OCI-LY1 (cell line): Measurements from ENCODE around the gene TP73.

Experiments used
- H2AFZ ChIP-seq: fragments of 200-600 bp; sonication (generic), shearing (Covaris generic); 2 replicates; pipeline ENCODE4 v1.6.0; 2014; ENCODE audit warnings: antibody characterized with exemption, mild to moderate bottlenecking, low read length
- H3F3A ChIP-seq: fragments of 200-600 bp; sonication (generic), shearing (Covaris generic); 2 replicates; pipeline ENCODE4 v1.6.0; 2014; ENCODE audit warnings: mild to moderate bottlenecking, antibody characterized with exemption, low read length, moderate library complexity; ENCODE audit not compliant: insufficient read depth
- H3K27ac ChIP-seq: fragments of 200-600 bp; sonication (generic); 2 replicates; pipeline ENCODE4 v1.5.1; 2014; ENCODE audit warnings: low read length, mixed run types, mild to moderate bottlenecking, low read depth; ENCODE audit not compliant: poor library complexity, severe bottlenecking
- H3K27me3 ChIP-seq: fragments of 200-600 bp; sonication (generic); 2 replicates; pipeline ENCODE4 v1.6.0; 2014; ENCODE audit warnings: antibody characterized with exemption, mild to moderate bottlenecking, low read length, moderate library complexity; ENCODE audit not compliant: insufficient read depth
- H3K36me3 ChIP-seq: fragments of 200-600 bp; sonication (generic); 2 replicates; pipeline ENCODE4 v1.6.1; 2014; ENCODE audit warnings: mild to moderate bottlenecking, antibody characterized with exemption, low read length, moderate library complexity, mixed read lengths; ENCODE audit not compliant: insufficient read depth
- H3K4me1 ChIP-seq: fragments of 200-600 bp; sonication (generic); 2 replicates; pipeline ENCODE4 v1.5.1; 2014; ENCODE audit warnings: mild to moderate bottlenecking, low read length, moderate library complexity; ENCODE audit not compliant: insufficient read depth, severe bottlenecking
- H3K4me2 ChIP-seq: fragments of 200-600 bp; sonication (generic), shearing (Covaris generic); 2 replicates; pipeline ENCODE4 v1.6.1; 2014; ENCODE audit warnings: low read length
- H3K4me3 ChIP-seq: fragments of 200-600 bp; sonication (generic); 2 replicates; pipeline ENCODE4 v1.5.1; 2014; ENCODE audit warnings: low read length, low read depth, mild to moderate bottlenecking, mixed read lengths; ENCODE audit not compliant: poor library complexity, severe bottlenecking
- H3K79me2 ChIP-seq: fragments of 200-600 bp; shearing (Covaris generic); 2 replicates; pipeline ENCODE4 v1.6.1; 2016; ENCODE audit warnings: mixed run types, low read length, mixed read lengths; ENCODE audit not compliant: insufficient read depth
- H3K9ac ChIP-seq: fragments of 200-600 bp; sonication (generic), shearing (Covaris generic); 2 replicates; pipeline ENCODE4 v1.6.1; 2014; ENCODE audit warnings: mild to moderate bottlenecking, low read length, mixed read lengths
- H3K9me2 ChIP-seq: fragments of 200-600 bp; sonication (generic), shearing (Covaris generic); 2 replicates; pipeline ENCODE4 v1.6.1; 2014; ENCODE audit warnings: low read depth, mild to moderate bottlenecking, low read length, mixed read lengths
- H3K9me3 ChIP-seq: fragments of 200-600 bp; shearing (Covaris generic); 2 replicates; pipeline ENCODE4 v1.6.1; 2014; ENCODE audit warnings: low read length, mixed read lengths
- H4K20me1 ChIP-seq: fragments of 200-600 bp; sonication (generic), shearing (Covaris generic); 2 replicates; pipeline ENCODE4 v1.6.0; 2016; ENCODE audit warnings: mild to moderate bottlenecking, low read length; ENCODE audit not compliant: insufficient read depth
- CTCF ChIP-seq: fragments of 200-600 bp; sonication (generic), shearing (Covaris generic); IDR thresholded peaks from 2 replicates; pipeline ENCODE4 v1.5.1; 2017; ENCODE audit warnings: mild to moderate bottlenecking, antibody characterized with exemption, low read length, moderate library complexity, mixed read lengths
- EZH2 ChIP-seq: fragments of 200-600 bp; sonication (generic), shearing (Covaris generic); IDR thresholded peaks from 2 replicates; pipeline ENCODE4 v1.8.0; 2017; ENCODE audit warnings: borderline replicate concordance, mixed run types, mild to moderate bottlenecking, antibody characterized with exemption, low read length, moderate library complexity, mixed read lengths

TP73 gene

GRCh38 chr1:3681898-3682806 is 29.8 kb downstream of the TP73 start:
- Histone ChIP-seq H3K9me3 (no peaks in the 10 kb centered on the region), H3K9ac (no peak overlapping the region), H3K4me2 (no peak overlapping the region), H3F3A (no peaks in the 10 kb centered on the region), H3K27ac (no peak overlapping the region), H3K36me3 (no peaks in the 10 kb centered on the region), H3K79me2 (no peaks in the 10 kb centered on the region), H3K4me1 (no peaks in the 10 kb centered on the region), H4K20me1 (no peaks in the 10 kb centered on the region), H2AFZ (no peak overlapping the region), H3K27me3 (no peaks in the 10 kb centered on the region), H3K4me3 (no peak overlapping the region), H3K9me2 (no peaks in the 10 kb centered on the region)
- TF ChIP-seq CTCF, result no peak
- no peak for TF ChIP-seq EZH2

- Histone ChIP-seq H3K79me2 (no peaks in the 10 kb centered on the region), H3K27ac (no peak overlapping the region), H3K4me1 (no peaks in the 10 kb centered on the region), H3K36me3 (no peaks in the 10 kb centered on the region), H3K4me3 (no peak overlapping the region), H3K9ac (no peak overlapping the region), H3K9me2 (no peaks in the 10 kb centered on the region), H2AFZ (no peak overlapping the region), H3K4me2 (no peak overlapping the region), H3F3A (no peaks in the 10 kb centered on the region), H4K20me1 (no peaks in the 10 kb centered on the region), H3K9me3 (no peaks in the 10 kb centered on the region), H3K27me3 (0 out of 2 replicates have a peak, but pooled peaks cover 2% of the 10 kb centered on the region)
- TF ChIP-seq EZH2 (no peak), CTCF (no peak)
Measured at GRCh38 chr1:3683197-3683596, 30.9 kb downstream of the TP73 start.

- H2AFZ ChIP-seq, result no peak overlapping the region
Measured at GRCh38 chr1:3683992-3684391, 31.7 kb downstream of the TP73 start.

More at GRCh38 chr1:3683992-3684391, 31.7 kb downstream of the TP73 start:
- Histone ChIP-seq H3K4me3 (no peak overlapping the region), H3K4me2 (no peak overlapping the region), H3K27me3 (0 out of 2 replicates have a peak, but pooled peaks cover 5% of the 10 kb centered on the region), H3K4me1 (no peaks in the 10 kb centered on the region), H3K27ac (no peak overlapping the region), H3K9ac (no peak overlapping the region), H3K36me3 (no peaks in the 10 kb centered on the region), H3K9me3 (no peaks in the 10 kb centered on the region), H4K20me1 (no peaks in the 10 kb centered on the region), H3F3A (no peaks in the 10 kb centered on the region), H3K79me2 (no peaks in the 10 kb centered on the region), H3K9me2 (no peaks in the 10 kb centered on the region)
- TF ChIP-seq CTCF (no peak), EZH2 (no peak)
